GM19239 (cell line): ENCODE results near the gene UNC13B.
"Not testable (repeated sequence)": the region's sequence is repeated elsewhere in the genome, so short reads cannot be mapped to it uniquely, and the experiment has no call there.

Experiments used
- DNase-seq: peaks from one replicate; pipeline ENCODE4 v3.0.0; 2011; ENCODE audit warnings: low spot score; ENCODE audit not compliant: insufficient read length
- FAIRE-seq: peaks from 2 replicates; lab custom pipeline; 2011; peaks lifted over from hg19 to GRCh38; lab: Jason Lieb, UNC

Gene UNC13B

DNA sequence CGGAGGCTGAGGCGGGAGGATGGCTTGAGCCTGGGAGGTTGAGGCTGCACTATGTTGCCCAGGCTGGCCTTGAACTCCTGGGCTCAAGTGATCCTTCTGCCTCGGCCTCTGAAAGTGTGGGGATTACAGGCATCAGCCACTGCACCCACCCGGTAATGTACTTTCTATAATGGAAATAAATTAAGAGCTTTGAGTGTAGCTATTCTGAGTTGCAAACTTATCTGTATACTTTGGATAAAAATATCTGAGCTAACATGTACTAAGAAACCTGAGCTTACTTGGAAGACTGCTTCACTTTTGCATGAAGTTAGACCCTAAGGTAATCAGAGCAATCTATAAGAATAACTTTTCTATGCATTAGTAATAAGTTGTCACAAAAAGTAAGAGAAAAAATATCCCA lies 50.0 kb downstream of the UNC13B start:
- no peak for DNase-seq
- FAIRE-seq = no peak

DNA sequence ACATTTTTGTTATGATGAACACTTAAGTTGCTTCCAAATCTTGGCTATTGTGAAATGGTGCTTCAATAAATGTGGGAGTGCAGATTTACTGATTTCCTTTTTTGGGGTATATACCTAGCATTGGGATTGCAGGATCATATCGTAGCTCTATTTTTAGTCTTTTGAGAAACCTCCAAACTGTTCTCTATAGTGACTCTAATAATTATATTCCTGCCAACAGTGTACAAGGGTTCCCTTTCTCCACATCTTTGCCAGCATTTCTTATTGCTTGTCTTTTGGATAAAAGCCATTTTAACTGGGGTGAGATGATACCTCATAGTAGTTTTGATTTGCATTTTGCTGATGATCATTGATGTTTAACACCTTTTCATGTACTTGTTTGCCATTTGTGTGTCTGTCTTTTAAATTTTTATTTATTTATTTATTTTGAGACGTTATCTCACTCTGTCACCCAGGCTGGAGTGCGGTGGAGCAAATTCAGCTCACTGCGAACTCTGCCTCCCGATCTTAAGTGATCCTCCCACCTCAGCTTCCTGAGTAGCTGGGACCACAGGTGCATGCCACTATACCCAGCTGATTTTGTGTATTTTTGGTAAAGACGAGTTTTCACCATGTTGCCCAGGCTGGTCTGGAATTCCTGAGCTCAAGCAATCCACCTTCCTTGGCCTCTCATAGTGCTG lies 59.0 kb downstream of the UNC13B start:
- FAIRE-seq (no peak), DNase-seq (no peak)

DNA sequence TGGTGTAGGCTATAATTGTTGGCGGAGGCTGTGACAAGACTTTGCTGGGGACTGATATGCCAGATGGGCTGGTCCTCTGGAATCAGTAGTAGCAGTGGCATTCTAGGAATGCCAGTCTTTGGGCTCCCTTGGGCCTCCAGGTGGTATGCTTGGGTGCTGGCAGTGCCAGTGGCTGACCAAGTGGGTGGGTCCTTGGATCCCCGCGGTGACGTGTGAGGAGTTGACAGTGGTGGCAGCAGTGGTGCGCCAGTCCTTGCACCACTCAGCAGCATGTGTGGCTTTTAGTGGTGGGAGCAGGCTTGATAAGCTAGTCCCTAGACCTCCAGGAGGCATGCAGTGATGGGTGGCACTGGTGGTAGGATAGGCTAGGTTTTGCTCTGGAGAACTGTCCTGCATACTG lies 63.9 kb downstream of the UNC13B start:
- FAIRE-seq = no peak

DNA sequence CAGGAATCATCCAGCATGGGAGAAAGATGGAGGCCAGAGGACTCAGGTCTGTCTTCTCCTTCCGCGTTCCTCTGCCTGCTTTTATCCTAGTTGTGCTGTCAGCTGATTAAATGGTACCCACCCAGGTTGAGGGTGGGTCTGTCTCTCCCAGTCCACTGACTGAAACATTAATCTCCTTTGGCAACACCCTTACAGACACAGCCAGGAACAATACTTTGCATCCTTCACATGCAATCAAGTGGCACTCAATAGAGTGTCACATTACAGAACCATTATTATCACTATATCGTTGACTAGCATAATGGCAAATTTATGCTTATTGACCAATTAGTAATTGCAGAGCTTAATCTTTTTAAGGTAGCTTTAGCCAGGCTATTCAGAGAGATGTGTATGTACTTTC lies 64.8 kb downstream of the UNC13B start:
- FAIRE-seq (no peak), DNase-seq (no peak)

More for the DNA sequence above, 63.9 kb downstream of the UNC13B start:
- no peak for DNase-seq

DNA sequence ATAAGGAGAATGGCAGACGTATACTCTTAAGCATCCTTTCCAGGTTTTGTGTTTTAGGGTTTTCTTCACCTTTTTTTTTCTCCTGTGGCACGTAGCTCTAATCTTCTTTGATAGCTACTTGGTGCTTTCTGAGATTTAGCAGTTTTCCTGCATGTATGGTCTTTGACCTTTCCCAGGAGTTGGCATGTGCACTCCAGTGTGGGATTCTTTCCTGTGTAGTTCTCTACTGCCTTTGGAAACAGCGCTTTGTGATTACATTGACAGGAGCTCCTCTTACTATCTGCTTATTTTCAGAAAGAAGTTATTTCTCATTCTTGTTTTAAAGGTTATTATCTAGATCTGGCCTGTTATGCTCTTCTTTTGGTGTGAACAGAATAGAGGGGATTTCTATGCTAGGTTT lies 65.5 kb downstream of the UNC13B start:
- DNase-seq = no peak
- no peak for FAIRE-seq

DNA sequence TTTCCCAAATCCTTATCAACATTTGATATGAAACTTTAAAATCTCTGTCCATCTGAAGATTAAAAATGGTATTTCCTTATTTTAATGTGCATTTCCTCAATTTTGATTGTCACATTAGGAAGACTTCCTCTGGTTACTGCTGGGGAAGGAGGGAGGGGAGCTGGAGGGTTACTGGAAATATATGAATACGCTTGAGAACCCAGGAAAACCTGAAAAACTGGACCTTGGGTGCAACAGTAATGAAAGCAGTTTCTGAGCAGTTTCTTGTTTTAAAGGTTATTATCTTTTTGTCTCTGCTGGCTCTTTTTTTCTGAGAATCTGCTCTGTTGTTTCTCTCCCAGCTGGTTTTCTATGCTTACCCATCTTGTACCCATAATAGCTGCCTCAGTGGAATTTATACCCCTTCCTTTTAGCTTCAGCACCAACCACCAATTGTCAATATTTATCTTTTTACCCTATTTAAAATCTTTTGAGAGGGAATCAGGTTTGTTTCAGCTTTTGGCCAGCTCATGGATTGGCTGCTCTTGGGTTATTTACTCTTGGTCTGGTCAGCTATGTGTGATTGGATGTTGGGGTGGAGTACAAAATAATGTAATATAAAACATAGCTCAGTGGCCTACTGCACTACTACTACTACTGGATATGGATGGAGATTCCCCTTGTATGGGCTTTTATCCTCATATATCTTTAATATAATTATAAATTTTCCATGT lies 67.4 kb downstream of the UNC13B start:
- DNase-seq (no peak), FAIRE-seq (no peak)

DNA sequence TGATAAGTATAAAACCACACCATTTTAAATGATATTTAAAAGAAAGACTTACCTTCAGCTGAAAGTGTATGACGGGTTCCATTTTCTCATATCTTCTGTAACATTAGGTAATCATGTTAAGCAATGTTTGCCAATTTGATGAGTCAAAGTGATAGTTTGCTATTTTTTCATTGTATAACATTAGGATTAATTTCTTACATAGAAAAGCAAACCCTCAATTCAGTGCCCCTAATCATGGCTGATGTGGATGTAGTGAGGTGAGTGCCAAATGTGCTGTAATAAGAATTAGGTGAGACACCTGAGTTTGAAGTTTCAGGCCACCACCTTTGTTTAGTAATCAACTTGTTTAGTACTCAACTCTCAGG lies 68.0 kb downstream of the UNC13B start:
- FAIRE-seq (no peak), DNase-seq (no peak)

DNA sequence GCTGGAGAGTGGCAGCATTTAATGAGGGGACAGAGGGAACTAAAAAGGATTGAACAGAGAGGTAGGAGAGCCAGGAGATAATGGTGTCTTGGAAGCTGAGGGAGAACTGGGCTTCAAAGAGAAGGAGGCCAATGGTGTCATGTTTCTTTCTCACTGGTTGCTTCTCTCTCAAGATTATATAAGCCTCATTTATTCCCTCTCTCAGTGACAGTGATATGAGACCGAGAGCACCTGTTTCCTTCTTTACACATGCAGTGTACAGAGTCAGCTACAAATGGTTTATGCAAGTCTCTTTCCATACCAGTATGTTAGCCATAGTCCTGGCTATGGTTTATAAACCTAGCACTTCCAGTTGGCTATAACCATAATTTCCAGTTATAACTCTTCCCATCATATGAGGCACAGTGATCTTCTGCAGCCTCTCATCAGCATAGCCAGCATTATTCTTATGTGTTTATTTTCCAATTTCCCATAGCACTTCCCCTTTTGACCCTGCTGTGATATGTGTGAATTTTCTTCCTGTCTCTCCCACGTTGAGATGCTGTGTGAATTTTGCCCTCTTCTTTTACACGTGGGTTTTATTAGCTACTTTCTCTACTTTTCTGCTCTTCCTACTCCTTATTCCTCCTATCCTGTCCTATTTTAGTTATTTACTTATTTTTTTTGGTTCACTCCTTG lies 71.2 kb downstream of the UNC13B start:
- FAIRE-seq (no peak), DNase-seq (no peak)

DNA sequence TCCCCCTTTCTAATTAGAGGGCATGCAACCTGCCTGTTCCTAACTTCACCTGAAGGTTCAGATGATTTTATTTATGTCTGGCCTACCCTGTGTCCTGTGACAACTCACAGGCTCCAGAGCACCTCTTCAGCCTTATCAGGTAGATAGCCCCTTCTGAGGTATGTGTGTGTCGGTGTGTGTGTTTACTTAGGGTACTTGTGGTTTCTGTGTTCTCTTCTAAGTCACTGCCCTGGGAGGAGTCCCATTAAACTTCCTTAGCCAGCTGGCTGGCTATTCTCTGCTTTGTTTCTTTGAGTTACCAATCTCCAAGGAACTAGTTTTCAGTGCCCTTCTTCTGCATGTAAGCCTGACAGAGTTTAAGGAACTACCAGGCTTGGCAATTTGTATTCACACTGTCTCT lies 74.9 kb downstream of the UNC13B start:
- FAIRE-seq (no peak), DNase-seq (no peak)

DNA sequence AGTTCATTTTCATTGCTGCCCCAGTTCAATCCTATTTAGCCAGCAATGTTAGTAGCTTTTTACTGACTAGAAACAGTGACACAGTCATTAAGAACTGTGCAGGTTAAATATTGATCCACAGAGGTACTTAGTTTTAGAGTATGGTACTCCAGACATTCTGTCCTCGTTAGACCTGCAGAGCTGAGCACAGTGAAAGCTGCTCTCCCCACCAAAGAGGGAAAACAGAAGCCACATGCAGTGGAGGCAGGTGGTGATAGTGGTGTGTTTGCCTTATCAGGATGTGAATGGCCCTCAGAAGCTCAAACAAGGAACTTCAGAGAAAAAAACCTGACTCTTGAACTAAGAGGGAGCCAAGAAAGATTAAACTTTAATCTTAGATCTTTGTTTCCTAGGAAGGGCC lies 75.5 kb downstream of the UNC13B start:
- FAIRE-seq = no peak
- no peak for DNase-seq

DNA sequence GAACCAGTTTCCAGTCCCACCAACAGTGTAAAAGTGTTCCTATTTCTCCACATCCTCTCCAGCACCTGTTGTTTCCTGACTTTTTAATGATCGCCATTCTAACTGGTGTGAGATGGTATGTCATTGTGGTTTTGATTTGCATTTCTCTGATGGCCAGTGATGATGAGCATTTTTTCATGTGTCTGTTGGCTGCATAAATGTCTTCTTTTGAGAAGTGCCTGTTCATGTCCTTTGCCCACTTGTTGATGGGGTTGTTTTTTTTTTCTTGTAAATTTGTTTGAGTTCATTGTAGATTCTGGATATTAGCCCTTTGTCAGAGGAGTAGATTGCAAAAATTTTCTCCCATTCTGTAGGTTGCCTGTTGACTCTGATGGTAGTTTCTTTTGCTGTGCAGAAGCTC lies 84.1 kb downstream of the UNC13B start:
- not testable (repeated sequence) for FAIRE-seq

DNA sequence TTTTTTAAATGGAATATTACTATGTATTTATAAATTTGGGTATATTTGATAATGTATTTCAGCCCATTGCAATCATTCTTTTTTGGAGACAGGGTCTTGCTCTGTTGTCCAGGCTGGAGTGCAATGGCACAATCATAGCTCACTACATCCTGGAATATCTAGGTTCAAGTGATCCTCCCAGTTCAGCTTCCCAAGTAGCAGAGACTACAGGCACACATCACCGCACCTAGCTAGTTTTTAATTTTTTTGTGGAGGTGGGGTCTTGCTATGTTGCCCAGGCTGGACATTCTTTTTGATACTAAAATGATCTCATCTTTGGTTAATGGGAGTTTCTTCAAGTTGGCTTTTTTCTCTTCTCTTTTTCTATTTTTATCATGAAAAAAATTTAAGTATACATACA lies 91.3 kb downstream of the UNC13B start:
- DNase-seq (no peak), FAIRE-seq (no peak)

More for the DNA sequence above, 84.1 kb downstream of the UNC13B start:
- not testable (repeated sequence) for DNase-seq

DNA sequence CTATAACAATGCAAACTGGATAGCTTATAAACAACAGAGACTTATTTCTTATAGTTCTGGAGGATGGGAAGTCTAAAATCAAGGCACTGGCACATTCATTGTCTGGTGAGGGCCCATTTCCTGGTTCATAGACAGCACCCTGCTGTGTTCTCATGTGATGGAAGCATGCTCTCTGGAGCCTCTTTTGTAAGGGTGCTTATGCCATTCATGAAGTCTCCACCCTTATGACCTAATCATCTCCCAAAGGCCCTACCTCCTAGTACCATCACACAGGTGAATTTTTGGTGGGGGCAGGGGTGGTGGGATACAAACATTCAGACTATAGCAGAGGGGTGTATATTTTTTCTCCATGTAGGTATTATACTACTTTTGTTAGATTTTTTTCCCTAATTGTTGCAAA lies 92.4 kb downstream of the UNC13B start:
- DNase-seq (no peak), FAIRE-seq (no peak)

DNA sequence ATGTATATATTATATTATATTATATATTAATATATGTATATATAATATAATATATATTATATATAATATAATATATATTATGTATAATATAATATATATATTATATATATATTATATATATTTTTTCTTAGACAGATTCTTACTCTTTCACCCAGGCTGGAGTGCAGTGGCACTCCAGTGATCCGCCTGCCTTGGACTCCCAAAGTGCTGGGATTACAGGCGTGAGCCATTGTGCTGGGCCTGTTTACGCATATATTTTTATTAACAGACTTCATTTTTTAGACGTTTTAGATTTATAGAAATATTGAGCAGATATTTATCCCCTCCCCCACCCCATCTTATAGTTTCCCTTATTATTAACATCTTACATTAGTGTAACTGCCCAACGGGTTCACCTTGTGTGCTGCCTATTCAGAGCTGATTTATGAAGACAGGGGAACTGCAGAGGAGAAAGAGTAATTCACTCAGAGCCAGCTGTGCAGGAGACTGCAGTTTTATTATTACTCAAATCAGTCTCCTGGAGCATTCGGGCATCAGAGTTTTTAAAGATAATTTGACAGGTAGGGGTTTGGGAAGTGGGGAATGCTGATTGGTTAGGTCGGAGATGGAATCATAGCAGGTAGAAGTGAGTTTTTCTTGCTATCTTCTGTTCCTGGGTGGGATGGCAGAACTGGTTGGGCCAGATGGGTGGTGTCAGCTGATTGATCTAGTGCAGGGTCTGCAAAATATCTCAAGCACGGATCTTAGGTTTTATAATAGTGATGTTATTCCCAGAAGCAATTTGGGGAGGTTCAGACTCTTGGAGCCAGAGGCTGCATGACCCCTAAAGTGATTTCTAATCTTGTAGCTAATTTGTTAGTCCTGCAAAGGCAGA lies 93.4 kb downstream of the UNC13B start:
- DNase-seq = no peak
- FAIRE-seq = no peak

DNA sequence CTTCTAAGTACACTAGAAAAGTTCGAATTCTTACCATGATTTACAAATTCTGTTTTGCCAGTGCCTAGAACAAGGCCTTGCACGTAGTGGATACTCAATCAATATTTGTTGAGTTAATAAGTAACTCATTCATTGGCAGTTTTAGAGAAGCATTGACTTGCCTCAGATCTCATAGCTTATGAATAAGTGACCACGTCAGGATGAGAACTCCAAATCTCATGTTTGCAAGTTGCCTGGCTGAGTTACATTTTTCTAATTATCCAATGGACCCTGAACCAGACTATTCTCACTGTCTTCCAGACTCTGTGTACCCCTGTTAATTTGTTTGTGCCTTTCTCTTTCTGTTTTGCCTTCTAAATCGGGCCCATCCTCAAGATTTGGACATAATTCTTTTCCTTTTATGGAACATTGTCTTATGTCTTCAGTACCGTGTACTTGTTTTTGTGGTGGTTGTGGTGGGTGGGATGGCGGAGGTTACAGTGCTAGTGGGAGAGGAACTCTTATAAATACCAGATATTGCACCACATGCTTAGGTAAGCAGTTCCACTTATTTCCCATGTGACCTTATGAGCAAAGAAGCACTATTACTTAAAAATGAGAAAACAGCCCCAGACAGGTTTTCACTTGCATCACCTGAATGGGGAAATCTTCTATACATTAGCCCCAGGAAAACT lies 96.3 kb downstream of the UNC13B start:
- DNase-seq (no peak), FAIRE-seq (no peak)

DNA sequence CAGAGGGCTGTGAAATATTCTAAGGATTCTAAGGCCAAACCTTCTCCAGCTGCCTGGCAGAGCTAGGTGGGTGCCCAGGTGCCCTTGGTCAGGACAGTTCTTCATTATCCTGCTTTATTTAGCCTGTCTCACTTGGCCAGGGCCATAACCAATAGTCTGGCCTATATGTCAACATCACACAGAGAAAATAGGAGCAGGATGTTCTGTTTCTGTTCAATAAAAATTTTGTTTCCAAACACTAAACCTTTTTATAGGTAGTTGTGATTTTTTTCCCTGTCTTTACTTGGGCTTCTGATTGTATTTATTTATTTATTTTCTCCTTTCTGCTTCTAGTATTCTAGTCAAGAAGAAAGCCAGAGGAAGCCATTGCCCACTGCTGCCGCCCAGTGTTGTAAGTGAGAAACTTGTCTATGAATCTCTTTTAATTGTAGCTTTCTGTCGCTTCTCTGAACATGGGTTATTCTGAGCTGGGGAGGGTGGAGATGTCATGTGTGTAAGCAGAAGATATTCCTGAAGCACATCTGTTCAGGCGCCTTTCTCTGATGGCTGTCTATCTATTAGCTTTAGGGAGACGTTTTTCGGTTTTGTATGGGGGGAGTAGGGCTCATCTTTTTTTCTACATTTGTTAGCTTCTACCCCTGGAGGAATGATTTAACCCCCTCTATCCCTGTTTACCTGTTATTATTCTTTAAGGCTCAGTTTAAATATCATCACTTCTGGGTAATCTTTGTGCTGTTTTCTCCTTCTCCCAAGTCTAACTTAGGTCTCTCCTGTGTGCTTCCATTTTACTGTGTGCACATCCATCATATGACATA lies 97.1 kb downstream of the UNC13B start:
- FAIRE-seq = peak; percentile 61

DNA sequence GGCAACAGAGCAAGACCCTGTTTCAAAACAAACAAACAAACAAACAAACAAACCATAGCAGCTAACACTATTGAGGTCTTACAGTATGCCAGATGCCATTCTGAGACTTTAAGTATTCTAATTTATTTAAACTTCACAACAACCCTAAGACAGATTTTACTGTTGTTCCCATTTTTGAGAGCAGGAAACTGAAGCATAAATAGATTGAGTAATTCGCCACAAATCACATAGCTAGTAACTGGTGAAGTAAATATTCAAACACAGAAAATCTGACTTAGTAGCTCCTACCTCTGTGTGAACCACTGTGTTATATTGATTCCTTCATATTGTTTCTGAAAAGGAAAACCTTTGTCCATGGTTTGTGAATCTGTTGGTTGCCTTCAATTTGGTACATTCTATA lies 98.4 kb downstream of the UNC13B start:
- no peak for DNase-seq
- no peak for FAIRE-seq

More for the DNA sequence above, 97.1 kb downstream of the UNC13B start:
- peak; percentile 14 for DNase-seq

DNA sequence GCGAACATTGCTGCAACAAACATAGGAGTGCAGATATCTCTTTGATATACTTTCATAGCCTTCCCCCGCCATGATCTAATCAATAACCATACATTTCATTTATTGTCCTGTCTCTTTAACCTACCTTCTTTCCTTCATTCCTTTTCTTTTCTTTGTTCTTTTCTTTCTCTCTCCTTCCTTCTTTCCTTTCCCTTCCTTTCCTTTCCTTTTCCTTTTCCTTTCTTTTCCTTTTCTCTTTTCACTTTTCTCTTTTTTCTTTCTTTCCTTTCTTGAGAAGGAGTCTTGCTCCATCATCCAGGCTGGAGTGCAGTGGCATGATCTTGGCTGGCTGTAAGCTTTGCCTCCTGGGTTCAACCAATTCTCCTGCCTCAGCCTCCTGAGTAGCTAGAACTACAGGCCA lies 100.3 kb downstream of the UNC13B start:
- no peak for DNase-seq
- no peak for FAIRE-seq

DNA sequence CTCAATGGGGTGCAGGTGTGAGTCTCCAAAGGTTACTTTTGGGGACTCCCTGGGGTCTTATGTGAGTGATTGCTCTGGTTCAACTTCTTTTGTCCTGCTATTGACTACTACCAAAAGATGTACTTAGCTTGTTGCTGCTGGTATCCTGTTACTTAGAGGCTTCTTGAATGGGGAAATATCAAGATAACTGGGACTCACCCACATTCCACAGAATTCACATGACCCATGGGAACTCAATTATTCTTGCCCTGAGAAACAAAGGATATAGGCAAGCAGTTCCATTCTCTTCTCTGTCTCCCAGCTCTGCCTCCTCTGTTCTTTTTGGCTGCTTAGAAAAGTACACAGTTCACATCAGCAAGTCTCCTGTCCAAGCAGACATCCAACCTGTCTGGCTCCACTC lies 105.9 kb downstream of the UNC13B start:
- DNase-seq = no peak
- no peak for FAIRE-seq
